NCI-H1105 treated with DMSO at 0.1 percent for 48 hours (cell line): ENCODE measurements around the gene SLC8A1.
A peak's percentile ranks its signal among the peaks of the same experiment; 100 is the strongest.

Experiments
- DNase-seq: peaks from one replicate; lab custom pipeline; 2025; lab: John Stamatoyannopoulos, UW

Gene SLC8A1

GRCh38 chr2:40303746-40304145 is 148.1 kb downstream of the SLC8A1 start:
- no peak for DNase-seq

GRCh38 chr2:40302751-40303325 is 149.1 kb downstream of the SLC8A1 start:
- DNase-seq = no peak

- DNase-seq = no peak
Measured at GRCh38 chr2:40300391-40300790, 151.5 kb downstream of the SLC8A1 start.

- DNase-seq = no peak
Measured at GRCh38 chr2:40299781-40300180, 152.1 kb downstream of the SLC8A1 start.

- no peak for DNase-seq
Measured at GRCh38 chr2:40299173-40299572, 152.7 kb downstream of the SLC8A1 start.

- no peak for DNase-seq
Measured at GRCh38 chr2:40298026-40298425, 153.9 kb downstream of the SLC8A1 start.

- DNase-seq = no peak
Measured at GRCh38 chr2:40292291-40292690, 159.6 kb downstream of the SLC8A1 start.

- no peak for DNase-seq
Measured at GRCh38 chr2:40289771-40290404, 162.0 kb downstream of the SLC8A1 start.

- DNase-seq = no peak
Measured at GRCh38 chr2:40287773-40288172, 164.1 kb downstream of the SLC8A1 start.

- DNase-seq = peak; percentile 97
Measured at GRCh38 chr2:40287195-40287594, 164.7 kb downstream of the SLC8A1 start.

GRCh38 chr2:40286721-40287120 is 165.2 kb downstream of the SLC8A1 start:
- DNase-seq = no peak

GRCh38 chr2:40285391-40285790 is 166.5 kb downstream of the SLC8A1 start:
- DNase-seq = no peak

- DNase-seq = no peak
Measured at GRCh38 chr2:40284797-40285196, 167.1 kb downstream of the SLC8A1 start.

- no peak for DNase-seq
Measured at GRCh38 chr2:40283111-40283909, 168.6 kb downstream of the SLC8A1 start.

- no peak for DNase-seq
Measured at GRCh38 chr2:40282428-40282827, 169.5 kb downstream of the SLC8A1 start.

GRCh38 chr2:40281021-40281940 is 170.6 kb downstream of the SLC8A1 start:
- DNase-seq = no peak

GRCh38 chr2:40279482-40279881 is 172.4 kb downstream of the SLC8A1 start:
- DNase-seq = no peak

- no peak for DNase-seq
Measured at GRCh38 chr2:40279001-40279400, 172.9 kb downstream of the SLC8A1 start.

- no peak for DNase-seq
Measured at GRCh38 chr2:40276076-40276475, 175.8 kb downstream of the SLC8A1 start.

GRCh38 chr2:40274270-40274669 is 177.6 kb downstream of the SLC8A1 start:
- no peak for DNase-seq

- DNase-seq = no peak
Measured at GRCh38 chr2:40273734-40274182, 178.1 kb downstream of the SLC8A1 start.

GRCh38 chr2:40271094-40271493 is 180.8 kb downstream of the SLC8A1 start:
- no peak for DNase-seq
